HEK293T (cell line): ENCODE results near the gene NQO1.

Experiments used
- BHLHE40 ChIP-seq: fragments of 450-650 bp; IDR thresholded peaks from 2 replicates; pipeline ENCODE4 v1.6.1; 2016; ENCODE audit warnings: mild to moderate bottlenecking, moderate library complexity, borderline replicate concordance
- FOXK2 ChIP-seq: fragments of 450-650 bp; IDR thresholded peaks from 2 replicates; pipeline ENCODE4 v1.6.1; 2016; ENCODE audit warnings: mild to moderate bottlenecking
- HDGF ChIP-seq: fragments of 450-650 bp; IDR thresholded peaks from 2 replicates; pipeline ENCODE4 v1.6.1; 2017; ENCODE audit warnings: antibody characterized with exemption, borderline replicate concordance
- L3MBTL2 ChIP-seq: fragments of 450-650 bp; conservative IDR thresholded peaks from 2 replicates; pipeline ENCODE4 v1.6.1; 2016; ENCODE audit warnings: mild to moderate bottlenecking
- SP1 ChIP-seq: fragments of 450-650 bp; IDR thresholded peaks from 2 replicates; pipeline ENCODE4 v1.6.1; 2017
- SUZ12 ChIP-seq: fragments of 450-650 bp; IDR thresholded peaks from 2 replicates; pipeline ENCODE4 v1.6.1; 2016; ENCODE audit warnings: mild to moderate bottlenecking
- TARDBP ChIP-seq: fragments of 450-650 bp; IDR thresholded peaks from 2 replicates; pipeline ENCODE4 v1.6.1; 2016
- TF ChIP-seq, protein P1 (sequence below): fragments of 450-650 bp; IDR thresholded peaks from 2 replicates; pipeline ENCODE4 v1.6.1; 2016

DNA sequence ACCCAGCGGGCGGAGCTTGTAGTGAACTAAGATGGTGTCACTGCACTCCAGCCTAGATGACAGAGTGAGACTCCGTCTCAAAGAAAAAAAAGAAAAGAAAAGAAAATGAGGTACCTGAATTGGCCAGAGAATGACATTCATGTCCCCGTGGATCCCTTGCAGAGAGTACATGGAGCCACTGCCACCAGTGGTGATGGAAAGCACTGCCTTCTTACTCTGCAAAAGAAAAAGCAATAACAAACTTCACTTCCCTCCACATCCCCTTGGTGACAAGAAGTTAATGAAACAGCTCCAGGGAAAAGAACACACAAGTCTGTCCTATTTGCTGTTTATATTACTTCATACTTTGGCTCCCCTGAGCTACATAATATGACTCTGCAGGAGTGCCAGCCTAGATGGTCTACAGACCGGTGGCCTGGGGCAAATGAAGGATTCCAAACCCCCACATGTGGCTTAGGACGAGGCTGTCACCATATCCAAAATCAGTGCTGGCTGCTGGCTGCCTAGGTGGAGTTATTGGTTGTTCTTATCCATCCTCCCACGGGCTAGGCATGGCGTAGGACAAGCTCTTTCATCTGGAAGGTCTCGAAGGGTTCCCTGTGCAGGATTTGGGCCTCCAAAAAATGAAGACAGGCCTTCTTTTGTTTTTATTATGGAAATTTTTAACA is 13.3 kb downstream of the NQO1 start:
- no peak for TF ChIP-seq TARDBP
- no peak for TF ChIP-seq L3MBTL2
- TF ChIP-seq SUZ12, result no peak
- no peak for TF ChIP-seq SP1
- no peak for TF ChIP-seq BHLHE40
- no peak for TF ChIP-seq HDGF
- TF ChIP-seq FOXK2, result no peak
- TF ChIP-seq, protein P1, sequence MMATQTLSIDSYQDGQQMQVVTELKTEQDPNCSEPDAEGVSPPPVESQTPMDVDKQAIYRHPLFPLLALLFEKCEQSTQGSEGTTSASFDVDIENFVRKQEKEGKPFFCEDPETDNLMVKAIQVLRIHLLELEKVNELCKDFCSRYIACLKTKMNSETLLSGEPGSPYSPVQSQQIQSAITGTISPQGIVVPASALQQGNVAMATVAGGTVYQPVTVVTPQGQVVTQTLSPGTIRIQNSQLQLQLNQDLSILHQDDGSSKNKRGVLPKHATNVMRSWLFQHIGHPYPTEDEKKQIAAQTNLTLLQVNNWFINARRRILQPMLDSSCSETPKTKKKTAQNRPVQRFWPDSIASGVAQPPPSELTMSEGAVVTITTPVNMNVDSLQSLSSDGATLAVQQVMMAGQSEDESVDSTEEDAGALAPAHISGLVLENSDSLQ, result no peak
